ENCODE measurements around the gene CYSLTR2.
A peak's percentile ranks its signal among the peaks of the same experiment; 100 is the strongest.

CYSLTR2 gene

DNA sequence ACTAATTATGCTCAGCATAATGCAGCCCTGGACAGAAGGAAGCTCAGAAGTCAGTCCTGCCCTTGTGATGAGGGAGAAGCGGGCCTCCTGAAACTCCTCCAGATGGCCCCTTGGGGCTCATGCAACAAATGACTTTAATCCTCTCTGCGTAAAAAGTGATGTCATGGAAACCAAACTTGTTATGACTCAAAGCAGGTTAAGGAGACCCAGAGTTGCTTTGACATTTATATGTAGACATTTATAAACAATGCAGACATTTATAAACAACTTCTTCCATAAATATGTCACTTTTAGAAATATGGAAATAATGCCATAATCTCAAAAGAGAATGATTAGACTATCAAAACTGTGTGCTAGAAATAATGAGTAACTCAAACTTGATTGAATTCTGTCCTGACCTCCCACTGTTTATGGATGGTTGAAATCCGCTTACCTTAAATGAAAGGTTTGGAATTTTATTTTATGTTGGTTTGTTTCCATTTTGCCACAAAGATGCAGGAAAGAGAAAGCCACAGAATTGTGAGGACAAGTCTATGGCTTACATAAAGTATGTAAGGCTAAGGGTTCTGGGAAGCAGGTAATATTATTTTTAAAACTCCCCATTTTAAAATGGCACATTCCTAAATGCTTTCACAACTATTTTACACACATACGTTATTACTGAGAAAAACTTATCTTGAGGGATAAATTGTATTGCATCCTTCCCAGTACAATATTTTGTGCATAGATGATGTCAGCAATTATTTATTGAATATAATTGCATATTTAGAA, 73.7 kb downstream of the CYSLTR2 start:
- TF ChIP-seq CTCF (IDR thresholded peaks at IDR 0.05; ENCODE audit: control insufficient read depth, insufficient read depth, low read depth, low read length, missing control alignments), result no peak
- H3K4me3 ChIP-seq (ENCODE audit: control insufficient read depth, low read depth, low read length), result no peak overlapping the region
- DNase-seq (ENCODE audit: low read depth), result no peak

DNA sequence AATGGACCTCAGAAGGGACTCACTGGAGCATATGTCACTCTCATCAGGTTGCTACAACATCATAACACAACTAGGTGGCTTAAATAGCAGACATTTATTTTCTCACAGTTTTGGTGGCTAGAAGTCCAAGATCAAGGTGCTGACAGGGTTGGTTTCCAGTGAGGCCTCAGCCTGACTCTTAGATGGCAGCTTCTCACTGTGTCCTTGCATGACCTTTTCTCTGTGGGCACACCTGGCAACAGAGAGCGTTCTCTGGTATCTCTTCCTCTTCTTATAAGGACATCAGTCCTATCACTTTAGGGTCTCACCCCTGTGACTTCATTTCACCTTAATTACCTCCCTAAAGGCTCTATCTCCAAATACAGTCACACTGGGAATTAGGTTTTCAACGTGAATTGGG, 74.5 kb downstream of the CYSLTR2 start:
- H3K4me3 ChIP-seq (ENCODE audit: control insufficient read depth, low read depth, low read length), result no peak overlapping the region
- no peak for TF ChIP-seq CTCF (IDR thresholded peaks at IDR 0.05; ENCODE audit: control insufficient read depth, insufficient read depth, low read depth, low read length, missing control alignments)
- no peak for DNase-seq (ENCODE audit: low read depth)

DNA sequence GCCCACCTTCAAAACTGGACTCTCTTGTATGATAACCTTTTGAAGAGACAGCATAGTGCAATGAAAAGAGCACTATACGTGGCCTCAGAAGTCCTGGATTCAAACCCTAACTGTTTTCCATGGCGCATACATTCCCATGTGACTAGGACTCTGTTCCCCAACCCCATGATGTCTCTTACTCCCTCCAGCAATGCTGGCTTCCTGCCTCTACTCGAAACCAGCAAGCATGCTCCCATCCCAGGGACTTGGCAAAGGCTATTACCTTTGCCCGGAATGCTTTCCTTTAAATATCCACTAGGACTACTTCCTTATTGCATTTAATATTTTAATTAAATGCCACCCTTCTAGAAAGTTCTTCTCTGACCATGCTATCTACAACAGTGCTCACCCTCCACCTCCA, 75.1 kb downstream of the CYSLTR2 start:
- TF ChIP-seq CTCF (IDR thresholded peaks at IDR 0.05; ENCODE audit: control insufficient read depth, insufficient read depth, low read depth, low read length, missing control alignments), result no peak
- no peak for DNase-seq (ENCODE audit: low read depth)
- H3K4me3 ChIP-seq (ENCODE audit: control insufficient read depth, low read depth, low read length), result no peak overlapping the region

- no peak overlapping the region for H3K4me3 ChIP-seq (ENCODE audit: control insufficient read depth, low read depth, low read length)
- DNase-seq (ENCODE audit: low read depth), result no peak
- TF ChIP-seq CTCF (IDR thresholded peaks at IDR 0.05; ENCODE audit: control insufficient read depth, insufficient read depth, low read depth, low read length, missing control alignments), result no peak
Measured at GRCh38 chr13:48729856-48730255, 76.1 kb downstream of the CYSLTR2 start.

DNA sequence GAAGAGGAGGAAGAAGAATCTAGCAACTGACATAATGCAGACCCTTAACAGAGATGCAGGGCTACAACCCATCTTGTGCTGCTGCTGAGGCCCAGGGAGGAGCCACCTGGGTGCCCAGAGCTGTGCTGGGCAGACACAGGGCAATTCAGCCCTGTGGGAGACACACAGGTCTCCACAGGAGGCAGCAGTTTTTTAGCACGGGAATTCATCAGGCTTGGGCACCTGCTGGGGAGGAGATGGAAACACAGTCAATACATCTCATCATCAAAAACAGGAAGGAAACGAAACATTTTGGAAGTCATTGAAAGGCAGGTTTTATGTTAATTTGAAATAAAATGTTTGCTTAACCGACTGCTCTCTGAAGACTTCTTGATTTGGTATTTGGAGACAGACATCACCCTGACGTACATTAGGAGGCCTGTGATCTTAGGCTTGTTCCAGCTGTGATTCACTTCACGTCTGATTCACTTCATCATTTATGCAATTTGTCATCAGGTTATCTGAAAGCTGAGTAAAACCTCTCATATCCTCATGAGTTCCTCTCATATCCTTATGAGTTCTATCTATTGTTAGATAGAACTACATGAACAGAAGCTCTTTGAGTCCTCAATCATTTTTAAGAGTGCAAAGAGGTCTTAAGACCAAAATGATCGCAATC, 77.4 kb downstream of the CYSLTR2 start:
- no peak overlapping the region for H3K4me3 ChIP-seq (ENCODE audit: control insufficient read depth, low read depth, low read length)
- no peak for TF ChIP-seq CTCF (IDR thresholded peaks at IDR 0.05; ENCODE audit: control insufficient read depth, insufficient read depth, low read depth, low read length, missing control alignments)
- peak; percentile 40 for DNase-seq (ENCODE audit: low read depth)

DNA sequence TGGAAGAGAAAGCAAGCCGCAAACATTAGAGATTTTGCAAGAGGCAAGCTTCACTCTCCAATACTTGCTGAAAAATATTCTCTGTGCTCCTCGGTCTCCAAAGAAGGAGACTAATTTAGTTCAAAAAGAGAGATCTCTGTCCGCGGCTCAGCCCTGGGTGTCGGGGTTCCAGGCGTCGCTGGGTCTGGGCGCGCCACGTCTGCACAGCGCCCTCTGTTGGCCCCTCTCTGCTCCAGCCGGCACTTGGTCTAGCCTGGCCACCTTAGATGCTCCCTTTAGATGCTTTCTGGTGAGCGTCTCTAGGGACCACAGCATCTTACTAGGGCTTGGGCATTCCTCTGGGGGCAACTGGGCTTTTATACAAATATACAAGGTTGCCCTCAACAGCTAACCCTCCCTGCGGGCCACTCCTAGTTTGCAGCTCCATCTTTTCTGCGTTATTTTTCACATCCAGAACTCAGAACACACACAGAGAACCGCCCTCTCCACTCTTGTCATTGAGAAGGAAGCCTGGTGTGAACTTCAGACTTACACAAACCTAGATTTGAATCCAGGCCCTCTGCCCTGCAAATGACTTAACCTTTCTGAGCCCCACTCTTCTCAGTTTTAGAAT, 78.3 kb downstream of the CYSLTR2 start:
- peak; percentile 71 for TF ChIP-seq CTCF (IDR thresholded peaks at IDR 0.05; ENCODE audit: control insufficient read depth, insufficient read depth, low read depth, low read length, missing control alignments)
- no peak for DNase-seq (ENCODE audit: low read depth)
- H3K4me3 ChIP-seq (ENCODE audit: control insufficient read depth, low read depth, low read length), result no peak overlapping the region
